AG10803 (cell line): Measurements from ENCODE around the gene IKZF1.

Experiments used
- DNase-seq: peaks from one replicate; pipeline ENCODE4 v3.0.0; 2010; ENCODE audit warnings: low read depth
- H3K4me3 ChIP-seq: 2 replicates; pipeline ENCODE4 v1.5.1; 2011; ENCODE audit warnings: mild to moderate bottlenecking, low read length, control low read depth
- TF ChIP-seq, protein P1 (sequence below): conservative IDR thresholded peaks from 2 replicates; pipeline ENCODE4 v1.5.1; 2011; ENCODE audit warnings: mild to moderate bottlenecking, low read length, control low read depth, inconsistent platforms

Gene IKZF1

DNA sequence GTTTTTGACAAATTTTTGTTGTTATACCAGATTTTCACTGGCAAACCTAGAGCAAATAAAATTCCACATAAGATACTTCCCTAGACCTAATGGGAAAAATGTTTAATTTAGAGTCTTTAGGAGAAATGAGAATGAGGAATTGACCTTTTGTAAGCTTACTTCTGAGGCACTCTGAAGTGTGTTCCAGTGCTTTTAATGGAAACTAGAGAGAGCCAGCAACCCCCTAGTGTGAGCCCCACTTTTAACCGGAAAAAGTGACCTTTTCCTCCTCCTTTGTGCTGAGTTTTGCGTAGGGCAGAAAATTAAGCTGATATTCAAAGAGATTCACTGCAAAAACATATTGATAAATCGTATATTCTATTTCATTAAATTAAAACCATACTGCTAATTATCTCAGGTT is 5.2 kb downstream of the IKZF1 start:
- DNase-seq = no peak
- TF ChIP-seq, protein P1, sequence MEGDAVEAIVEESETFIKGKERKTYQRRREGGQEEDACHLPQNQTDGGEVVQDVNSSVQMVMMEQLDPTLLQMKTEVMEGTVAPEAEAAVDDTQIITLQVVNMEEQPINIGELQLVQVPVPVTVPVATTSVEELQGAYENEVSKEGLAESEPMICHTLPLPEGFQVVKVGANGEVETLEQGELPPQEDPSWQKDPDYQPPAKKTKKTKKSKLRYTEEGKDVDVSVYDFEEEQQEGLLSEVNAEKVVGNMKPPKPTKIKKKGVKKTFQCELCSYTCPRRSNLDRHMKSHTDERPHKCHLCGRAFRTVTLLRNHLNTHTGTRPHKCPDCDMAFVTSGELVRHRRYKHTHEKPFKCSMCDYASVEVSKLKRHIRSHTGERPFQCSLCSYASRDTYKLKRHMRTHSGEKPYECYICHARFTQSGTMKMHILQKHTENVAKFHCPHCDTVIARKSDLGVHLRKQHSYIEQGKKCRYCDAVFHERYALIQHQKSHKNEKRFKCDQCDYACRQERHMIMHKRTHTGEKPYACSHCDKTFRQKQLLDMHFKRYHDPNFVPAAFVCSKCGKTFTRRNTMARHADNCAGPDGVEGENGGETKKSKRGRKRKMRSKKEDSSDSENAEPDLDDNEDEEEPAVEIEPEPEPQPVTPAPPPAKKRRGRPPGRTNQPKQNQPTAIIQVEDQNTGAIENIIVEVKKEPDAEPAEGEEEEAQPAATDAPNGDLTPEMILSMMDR = no peak
- no peak overlapping the region for H3K4me3 ChIP-seq

DNA sequence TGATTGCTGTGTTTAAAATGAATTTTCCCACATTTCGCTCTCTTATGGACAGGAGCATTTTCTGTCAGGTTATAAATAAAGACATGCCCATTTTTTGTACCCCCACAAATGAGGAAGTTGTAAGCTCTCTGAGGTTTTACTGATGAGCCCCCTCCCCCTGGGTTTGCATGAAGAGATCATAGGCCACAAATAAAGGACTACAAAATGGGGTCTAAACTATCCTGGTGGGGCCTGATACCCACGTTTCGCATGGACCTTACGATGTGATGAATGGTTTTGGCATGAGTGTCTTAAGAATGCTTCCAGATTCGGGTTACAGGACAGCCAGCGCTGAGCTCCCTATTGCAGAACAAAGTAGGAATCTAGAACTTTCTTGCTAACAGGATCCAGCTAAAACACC is 5.8 kb downstream of the IKZF1 start:
- DNase-seq = no peak
- TF ChIP-seq, protein P1 = no peak
- H3K4me3 ChIP-seq = no peak overlapping the region

- TF ChIP-seq, protein P1 = no peak
- DNase-seq = no peak
- H3K4me3 ChIP-seq = no peak overlapping the region
Observed at GRCh38 chr7:50310956-50311355, 6.4 kb downstream of the IKZF1 start.

DNA sequence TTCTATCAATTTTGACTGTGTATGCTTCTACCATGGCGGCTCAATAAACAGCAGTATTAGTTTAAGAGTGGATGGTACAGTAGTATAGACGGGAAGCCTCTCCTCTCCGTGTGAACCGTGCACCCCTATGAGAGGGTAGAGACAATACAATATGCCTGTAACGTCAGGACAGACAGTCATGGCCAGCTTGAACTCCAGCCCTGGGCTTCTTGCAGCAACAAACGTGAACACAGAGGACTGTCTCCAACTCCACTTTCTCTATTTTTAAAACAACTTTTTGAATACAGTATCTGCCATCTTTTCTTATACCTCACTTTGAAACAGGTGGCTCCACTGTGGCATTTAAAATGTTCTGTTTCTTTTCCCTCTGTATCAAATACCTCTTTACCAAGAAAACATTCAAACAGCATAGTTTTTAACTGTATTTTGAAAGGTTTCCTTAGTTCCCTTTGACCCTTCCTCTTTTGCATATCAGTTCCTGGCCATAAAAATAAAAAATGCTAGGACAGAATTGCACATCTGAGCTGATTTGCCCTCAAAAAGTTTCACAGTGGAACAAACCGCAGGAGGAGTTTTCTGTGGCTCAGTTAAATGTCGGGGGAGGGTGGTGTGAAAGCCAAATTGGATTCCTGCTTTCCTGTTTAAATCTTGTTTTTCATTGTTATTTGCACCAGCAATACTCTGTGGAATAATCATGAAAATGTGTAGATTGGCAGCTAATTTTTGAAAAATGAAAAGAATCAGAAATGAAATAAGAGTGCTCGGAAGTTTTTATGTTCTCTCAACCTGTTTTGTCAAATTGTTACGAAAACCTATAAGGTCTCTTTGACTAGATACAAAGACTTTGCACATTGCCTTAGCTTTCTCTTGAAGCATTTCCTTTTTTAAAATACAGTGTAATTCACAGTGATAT is 8.0 kb downstream of the IKZF1 start:
- H3K4me3 ChIP-seq = no peak overlapping the region

DNA sequence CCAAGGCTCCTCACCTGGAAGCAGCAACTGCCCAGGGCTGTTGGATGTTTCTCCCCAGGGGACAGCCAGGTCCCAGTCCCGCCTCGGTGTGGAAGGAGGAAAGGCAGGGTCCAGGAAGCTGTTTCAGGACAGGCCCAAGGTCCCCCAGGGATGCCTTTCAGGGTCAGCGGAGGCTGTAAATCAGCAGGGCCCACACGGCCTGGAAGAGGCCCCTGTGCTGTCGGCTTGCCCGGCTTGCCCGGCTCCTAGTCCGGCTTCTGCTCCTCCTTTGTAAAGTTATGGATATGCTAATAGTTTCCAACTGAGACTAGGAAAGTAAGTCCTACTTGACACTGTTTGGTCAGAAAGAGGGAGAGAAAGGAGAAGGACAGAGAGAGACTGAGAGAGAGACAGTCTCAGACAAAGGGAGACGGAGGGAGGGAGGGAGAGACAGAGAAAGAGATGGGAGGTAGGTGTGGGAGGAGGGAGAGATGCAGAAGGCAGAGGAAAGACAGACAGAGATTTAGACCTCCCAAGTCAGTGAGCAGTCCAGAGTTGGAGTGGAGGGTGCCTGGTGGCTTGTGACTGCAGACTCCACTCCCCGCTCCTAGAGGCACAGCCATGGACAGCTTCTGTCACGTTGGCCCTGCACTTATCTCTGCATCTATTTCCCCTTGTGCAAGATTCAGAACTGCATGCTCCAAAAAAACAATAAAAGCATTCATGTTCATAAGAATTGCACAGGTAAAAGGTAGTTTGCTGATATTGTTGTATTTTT is 10.5 kb downstream of the IKZF1 start:
- no peak overlapping the region for H3K4me3 ChIP-seq
- no peak for DNase-seq
- TF ChIP-seq, protein P1 = no peak

More for the DNA sequence above, 8.0 kb downstream of the IKZF1 start:
- no peak for DNase-seq
- TF ChIP-seq, protein P1 = no peak

- TF ChIP-seq, protein P1 = no peak
- DNase-seq = no peak
- H3K4me3 ChIP-seq = no peak overlapping the region
Observed at GRCh38 chr7:50315739-50316671, 11.5 kb downstream of the IKZF1 start.
